22Rv1 (cell line): ENCODE data around the gene ISOC2.

ENCODE experiments used
- H3K27ac ChIP-seq: fragments of 450-650 bp; 2 replicates; pipeline ENCODE4 v1.5.1; 2017
- ZFX ChIP-seq: fragments of 450-650 bp; IDR thresholded peaks from 2 replicates; pipeline ENCODE4 v1.6.1; 2017; ENCODE audit warnings: antibody characterized with exemption, borderline replicate concordance
- TF ChIP-seq, protein P1 (sequence below): fragments of 450-650 bp; IDR thresholded peaks from 2 replicates; pipeline ENCODE4 v1.5.1; 2017; ENCODE audit warnings: mild to moderate bottlenecking

The ISOC2 gene

GRCh38 chr19:55484593-55485438 lies 23.4 kb upstream of the ISOC2 start, which contains the start of gene NAT14:
Gene NAT14 (plus strand): TSS chr19:55485188. CDS start chr19:55485709, 521 bp downstream.
- TF ChIP-seq ZFX, result no peak
- H3K27ac ChIP-seq, result peak within 1 kb of the TSS; percentile 82

GRCh38 chr19:55483706-55484592 lies 22.5 kb upstream of the ISOC2 start:
- no peak for TF ChIP-seq ZFX
- TF ChIP-seq, protein P1, sequence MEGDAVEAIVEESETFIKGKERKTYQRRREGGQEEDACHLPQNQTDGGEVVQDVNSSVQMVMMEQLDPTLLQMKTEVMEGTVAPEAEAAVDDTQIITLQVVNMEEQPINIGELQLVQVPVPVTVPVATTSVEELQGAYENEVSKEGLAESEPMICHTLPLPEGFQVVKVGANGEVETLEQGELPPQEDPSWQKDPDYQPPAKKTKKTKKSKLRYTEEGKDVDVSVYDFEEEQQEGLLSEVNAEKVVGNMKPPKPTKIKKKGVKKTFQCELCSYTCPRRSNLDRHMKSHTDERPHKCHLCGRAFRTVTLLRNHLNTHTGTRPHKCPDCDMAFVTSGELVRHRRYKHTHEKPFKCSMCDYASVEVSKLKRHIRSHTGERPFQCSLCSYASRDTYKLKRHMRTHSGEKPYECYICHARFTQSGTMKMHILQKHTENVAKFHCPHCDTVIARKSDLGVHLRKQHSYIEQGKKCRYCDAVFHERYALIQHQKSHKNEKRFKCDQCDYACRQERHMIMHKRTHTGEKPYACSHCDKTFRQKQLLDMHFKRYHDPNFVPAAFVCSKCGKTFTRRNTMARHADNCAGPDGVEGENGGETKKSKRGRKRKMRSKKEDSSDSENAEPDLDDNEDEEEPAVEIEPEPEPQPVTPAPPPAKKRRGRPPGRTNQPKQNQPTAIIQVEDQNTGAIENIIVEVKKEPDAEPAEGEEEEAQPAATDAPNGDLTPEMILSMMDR, result no peak
- H3K27ac ChIP-seq, result peak overlapping the region; percentile 82

GRCh38 chr19:55482967-55483705 lies 21.7 kb upstream of the ISOC2 start:
- H3K27ac ChIP-seq, result peak overlapping the region; percentile 82
- no peak for TF ChIP-seq ZFX
- TF ChIP-seq, protein P1, result no peak

GRCh38 chr19:55482156-55482961 lies 20.9 kb upstream of the ISOC2 start:
- TF ChIP-seq, protein P1, result no peak
- TF ChIP-seq ZFX, result no peak
- H3K27ac ChIP-seq, result no peak overlapping the region

DNA sequence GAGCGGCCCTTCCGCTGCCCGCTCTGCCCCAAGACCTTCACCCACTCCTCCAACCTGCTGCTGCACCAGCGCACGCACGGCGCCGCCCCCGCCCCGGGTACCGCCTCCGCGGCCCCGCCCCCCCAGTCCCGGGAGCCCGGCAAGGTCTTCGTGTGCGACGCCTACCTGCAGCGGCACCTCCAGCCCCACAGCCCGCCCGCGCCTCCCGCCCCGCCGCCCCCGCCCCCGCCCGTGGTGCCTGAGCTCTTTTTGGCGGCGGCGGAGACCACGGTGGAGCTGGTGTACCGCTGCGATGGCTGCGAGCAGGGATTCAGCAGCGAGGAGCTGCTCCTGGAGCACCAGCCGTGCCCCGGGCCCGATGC lies 20.3 kb upstream of the ISOC2 start:
- H3K27ac ChIP-seq, result no peak overlapping the region
- TF ChIP-seq, protein P1, result no peak
- TF ChIP-seq ZFX, result no peak

DNA sequence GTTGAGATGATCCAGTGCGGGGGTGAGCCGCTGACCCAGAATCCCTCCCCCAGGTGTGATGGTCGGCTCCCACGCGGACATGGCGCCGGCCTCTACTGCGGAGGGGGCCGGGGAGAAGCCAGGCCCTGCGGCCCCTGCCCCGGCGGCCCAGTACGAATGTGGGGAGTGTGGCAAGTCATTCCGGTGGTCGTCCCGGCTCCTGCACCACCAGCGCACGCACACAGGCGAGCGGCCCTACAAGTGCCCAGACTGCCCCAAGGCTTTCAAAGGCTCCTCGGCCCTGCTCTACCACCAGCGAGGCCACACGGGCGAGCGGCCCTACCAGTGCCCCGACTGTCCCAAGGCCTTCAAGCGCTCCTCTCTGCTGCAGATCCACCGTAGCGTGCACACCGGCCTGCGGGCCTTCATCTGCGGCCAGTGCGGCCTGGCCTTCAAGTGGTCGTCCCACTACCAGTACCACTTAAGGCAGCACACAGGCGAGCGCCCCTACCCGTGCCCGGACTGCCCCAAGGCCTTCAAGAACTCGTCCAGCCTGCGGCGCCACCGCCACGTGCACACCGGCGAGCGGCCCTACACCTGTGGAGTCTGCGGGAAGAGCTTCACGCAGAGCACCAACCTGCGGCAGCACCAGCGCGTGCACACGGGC lies 19.8 kb upstream of the ISOC2 start:
- H3K27ac ChIP-seq, result no peak overlapping the region
- TF ChIP-seq, protein P1, result no peak
